ENCODE measurements around the gene SCD5.

SCD5 gene

DNA sequence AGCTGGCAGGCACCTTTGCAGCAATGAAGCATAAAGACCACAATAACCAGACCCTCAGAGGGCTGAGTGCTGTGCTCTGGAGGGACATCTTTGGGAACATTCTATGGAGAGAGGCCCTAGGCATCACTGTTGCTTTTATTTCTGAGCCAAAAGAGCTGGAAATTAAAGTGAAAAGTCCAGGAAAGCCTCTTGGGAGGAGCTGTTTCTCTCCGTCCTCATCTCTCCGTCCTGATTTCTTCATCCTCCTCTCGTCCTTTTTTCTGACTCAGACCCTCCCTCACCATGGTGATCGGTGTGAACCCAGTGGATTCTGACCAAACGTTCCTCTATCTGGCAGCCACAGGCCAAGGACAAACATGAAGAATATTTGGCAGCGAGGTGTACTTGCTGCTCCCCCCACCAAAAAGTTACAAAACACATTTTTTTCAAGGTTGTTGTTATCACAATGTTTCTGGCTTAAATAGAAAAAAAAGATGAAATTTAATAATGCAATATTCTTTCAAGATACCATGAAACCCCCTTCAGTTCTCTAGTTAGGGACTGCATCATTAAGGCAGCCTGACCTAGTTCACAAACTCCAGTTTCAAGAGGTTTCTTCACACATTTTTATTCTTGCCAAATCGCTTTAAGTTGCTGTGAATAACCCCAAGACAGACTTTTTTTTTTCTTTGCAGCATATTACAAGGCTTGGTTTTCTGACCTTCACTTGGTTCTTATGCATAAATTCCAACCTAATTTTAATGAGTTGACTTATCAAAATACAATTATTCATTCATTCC lies 80.2 kb downstream of the SCD5 start:
- no peak for FAIRE-seq

- no peak for FAIRE-seq
Measured at GRCh38 chr4:82715731-82716617, 82.6 kb downstream of the SCD5 start.

- FAIRE-seq, result no peak
Measured at GRCh38 chr4:82713856-82714255, 84.7 kb downstream of the SCD5 start.

GRCh38 chr4:82712561-82712960 lies 86.0 kb downstream of the SCD5 start:
- FAIRE-seq, result no peak

DNA sequence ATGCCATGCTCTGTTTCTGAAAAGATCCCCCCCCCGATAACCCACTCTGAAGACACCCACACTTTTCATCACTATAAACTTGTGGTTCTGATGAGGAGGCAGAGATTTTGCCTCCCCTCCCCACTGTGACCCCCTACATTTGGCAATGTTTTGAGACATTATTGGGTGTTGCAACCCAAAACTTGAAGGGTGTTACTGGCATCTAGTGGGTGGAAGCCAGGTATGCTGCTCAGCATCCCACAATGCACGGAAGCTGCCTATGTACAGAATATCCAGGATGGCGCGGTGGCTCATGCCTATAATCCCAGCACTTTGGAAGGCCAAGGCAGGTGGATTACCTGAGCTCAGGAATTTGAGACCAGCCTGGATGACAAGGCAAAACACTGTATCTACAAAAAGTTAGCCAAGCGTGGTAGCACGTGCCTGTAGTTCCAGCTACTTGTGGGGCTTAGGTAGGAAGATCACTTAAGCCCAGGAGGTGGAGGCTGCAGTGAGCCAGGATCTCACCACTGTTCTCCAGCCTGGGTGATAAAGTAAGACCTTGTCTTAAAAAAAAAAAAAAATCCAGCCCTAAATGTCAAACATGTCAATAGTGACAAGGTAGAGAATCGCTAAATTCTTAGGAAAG lies 87.3 kb downstream of the SCD5 start:
- no peak for FAIRE-seq

- no peak for FAIRE-seq
Measured at GRCh38 chr4:82710197-82710929, 88.2 kb downstream of the SCD5 start.

DNA sequence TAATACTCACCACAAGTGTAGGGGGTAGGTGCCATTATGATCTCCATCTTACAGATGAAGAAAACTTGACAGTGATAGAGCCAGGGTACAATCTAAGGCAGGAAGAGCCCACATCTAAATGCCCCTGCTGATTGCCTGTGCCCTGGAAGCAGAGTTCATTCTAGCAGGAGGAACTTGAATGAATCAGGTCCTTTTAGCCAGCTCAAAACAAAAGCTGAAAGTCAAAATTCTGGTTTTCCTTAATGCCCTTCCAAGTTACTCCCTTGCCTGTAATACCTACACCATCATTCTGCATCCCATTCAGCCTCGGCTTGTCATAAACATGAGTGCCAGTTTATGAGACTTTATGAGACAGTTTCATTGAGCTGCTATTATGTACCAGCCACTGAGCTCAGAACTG lies 89.6 kb downstream of the SCD5 start:
- FAIRE-seq, result no peak

GRCh38 chr4:82706349-82707000 lies 92.1 kb downstream of the SCD5 start:
- FAIRE-seq, result no peak

DNA sequence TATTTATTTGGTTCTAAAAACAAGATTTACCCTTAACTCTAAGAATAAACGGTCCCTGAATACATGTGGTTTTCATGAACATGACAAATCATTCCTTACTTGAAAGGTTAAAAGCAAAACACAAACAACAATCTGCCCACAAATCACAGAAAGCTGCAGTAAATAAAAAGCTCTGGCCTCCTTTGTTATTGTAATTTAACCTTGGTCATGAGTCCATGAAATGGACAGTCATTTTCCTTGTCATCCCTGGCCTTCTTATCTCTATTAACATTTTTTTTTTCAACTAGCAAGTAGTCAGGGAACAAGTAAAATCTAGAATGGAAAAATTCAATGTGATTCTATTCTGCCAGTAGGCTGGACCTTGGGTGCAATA lies 92.7 kb downstream of the SCD5 start:
- peak; percentile 57 for FAIRE-seq

DNA sequence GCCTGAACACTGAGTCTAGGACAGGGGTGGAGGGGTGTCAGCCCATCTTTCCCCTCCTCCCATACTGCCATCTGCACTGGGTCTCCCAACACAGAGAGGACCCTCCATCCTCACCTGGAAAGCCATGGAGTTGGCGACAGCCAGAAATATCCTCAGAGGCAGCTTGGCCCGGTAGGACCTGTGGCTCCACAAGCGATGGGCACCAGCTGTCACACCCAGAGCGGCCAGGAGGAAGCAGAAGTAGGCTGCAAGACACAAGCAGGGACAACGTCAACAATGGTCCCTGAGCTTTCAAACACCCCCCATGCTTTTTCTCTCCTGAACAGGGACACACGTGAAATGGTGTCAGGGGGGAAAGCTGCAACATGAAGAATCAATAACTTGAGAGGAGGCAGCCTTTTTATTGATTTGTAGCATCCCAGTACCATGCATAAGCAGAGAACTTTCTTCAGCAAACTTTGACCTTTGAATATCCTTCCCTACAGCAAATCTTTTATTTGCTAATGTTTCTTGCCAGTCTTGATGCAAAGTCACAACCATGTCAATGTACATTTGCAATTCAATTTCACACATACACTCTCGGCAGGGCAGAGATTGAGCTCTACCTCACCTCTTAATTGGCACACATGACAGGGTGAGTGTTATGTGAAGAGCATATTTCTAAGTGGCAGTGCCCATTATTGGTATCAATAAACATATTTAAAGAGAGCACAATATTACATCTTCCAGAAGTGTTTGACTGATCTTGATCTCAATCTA lies 93.2 kb downstream of the SCD5 start:
- no peak for FAIRE-seq

DNA sequence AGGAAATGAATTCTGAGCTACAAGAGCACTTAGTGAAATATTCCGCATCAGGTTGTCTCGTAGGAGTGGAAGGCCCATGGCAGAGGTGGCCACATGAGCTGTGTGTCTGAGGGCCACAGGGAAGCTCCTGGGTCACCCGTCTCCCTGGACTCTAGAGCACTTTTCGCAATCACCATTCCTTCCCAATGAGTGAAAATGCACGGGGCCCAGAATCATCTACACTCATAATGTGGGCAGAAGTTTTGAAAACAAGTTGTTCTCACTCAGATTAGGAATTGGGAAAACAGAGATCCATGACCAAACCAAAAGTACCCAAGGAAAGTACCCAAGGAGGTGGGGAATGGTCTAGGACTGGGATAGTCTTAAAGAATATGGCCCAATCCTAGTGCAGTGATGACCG lies 94.4 kb downstream of the SCD5 start:
- FAIRE-seq, result no peak

GRCh38 chr4:82698412-82698811 lies 100.2 kb downstream of the SCD5 start:
- no peak for FAIRE-seq

DNA sequence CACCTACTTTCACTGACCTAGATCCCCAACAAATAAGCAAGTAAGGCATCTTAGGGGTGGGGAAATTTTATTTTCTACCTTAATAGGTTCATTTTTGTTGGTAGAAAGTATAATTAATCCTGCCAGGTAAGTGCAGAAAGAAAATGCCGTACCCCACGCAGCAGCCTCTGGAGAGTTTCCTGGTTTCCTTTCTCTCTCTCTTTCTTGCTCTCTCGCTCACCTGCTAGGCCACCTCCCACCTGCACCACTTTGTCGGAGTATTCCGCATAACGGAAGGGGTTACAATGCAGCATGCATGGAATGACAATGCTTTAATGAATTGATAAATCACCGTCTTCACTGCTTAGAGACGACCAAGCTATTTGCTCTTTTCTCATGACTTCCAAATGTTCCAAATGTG lies 101.0 kb downstream of the SCD5 start:
- FAIRE-seq, result no peak

GRCh38 chr4:82696117-82696860 lies 102.3 kb downstream of the SCD5 start:
- no peak for FAIRE-seq

DNA sequence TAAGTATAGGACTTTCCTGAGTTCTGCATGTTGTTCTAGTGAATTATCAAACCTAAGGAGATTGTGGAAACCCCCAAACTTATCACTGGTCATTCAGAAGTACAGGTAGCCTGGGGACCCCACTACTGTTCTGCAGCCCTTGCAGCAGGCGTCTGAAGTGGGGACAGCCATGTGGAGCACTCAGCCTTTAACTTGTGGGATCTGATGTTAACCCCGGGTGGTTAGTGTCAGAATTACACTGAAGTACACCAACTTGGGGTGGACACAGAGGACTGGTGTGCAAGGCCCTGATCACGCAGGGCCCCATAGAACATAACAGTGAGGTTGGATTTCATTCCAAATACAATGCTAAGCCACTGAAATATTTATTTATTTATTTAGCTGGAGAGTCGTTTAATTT lies 103.7 kb downstream of the SCD5 start:
- FAIRE-seq, result no peak

DNA sequence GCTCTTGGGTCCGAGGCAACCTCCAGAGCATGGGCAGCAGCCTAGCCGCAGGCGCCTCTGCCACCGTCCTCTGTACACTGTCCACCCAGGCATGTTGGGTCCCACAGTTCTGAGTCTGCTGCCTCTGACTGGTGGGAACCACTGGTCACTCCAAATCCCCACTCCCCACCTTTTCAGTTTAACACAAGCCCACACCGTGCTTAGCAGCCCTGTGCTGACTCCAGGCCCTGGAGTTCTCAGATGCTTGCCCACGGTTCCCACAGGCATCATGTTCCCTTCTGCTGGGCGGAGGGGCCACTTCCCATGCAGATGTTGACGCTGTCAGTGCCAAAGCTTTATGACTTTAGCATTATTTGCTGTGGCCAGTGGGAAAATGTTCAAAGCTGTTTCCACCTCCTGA lies 104.5 kb downstream of the SCD5 start:
- FAIRE-seq, result no peak

DNA sequence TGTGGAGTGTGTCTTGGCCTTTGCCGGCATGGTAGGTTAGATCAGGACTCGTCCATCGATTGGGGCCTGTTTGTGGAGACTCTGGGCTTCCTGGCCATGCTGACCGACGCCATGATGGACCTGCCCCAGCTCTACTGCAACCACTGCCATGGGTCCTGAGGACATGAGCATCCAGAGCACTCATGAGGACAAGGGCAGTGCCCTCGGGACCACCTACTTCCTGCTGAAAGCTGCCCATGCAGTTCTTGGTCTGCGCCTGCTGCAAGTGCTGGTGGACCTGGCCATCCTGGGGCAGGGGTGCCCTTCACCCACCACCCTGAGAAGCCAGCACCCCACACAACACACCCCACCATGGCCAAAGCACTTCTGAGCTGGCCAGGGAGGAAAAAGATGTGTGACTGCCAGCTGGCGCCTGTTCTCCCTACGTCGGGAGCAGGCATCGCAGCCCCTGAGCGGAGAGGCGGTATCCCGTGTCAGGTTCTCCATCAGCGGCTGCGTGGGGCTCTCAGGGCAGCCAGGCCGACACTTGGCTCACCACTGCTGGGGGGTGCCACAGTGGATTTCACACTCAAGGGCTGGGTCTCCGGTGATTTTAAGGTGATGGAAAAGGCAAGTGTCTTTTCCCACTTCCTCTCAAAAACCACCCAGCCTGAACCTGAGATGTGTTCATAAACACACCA lies 106.4 kb downstream of the SCD5 start:
- FAIRE-seq, result no peak

- FAIRE-seq, result no peak
Measured at GRCh38 chr4:82691431-82691830, 107.2 kb downstream of the SCD5 start.

DNA sequence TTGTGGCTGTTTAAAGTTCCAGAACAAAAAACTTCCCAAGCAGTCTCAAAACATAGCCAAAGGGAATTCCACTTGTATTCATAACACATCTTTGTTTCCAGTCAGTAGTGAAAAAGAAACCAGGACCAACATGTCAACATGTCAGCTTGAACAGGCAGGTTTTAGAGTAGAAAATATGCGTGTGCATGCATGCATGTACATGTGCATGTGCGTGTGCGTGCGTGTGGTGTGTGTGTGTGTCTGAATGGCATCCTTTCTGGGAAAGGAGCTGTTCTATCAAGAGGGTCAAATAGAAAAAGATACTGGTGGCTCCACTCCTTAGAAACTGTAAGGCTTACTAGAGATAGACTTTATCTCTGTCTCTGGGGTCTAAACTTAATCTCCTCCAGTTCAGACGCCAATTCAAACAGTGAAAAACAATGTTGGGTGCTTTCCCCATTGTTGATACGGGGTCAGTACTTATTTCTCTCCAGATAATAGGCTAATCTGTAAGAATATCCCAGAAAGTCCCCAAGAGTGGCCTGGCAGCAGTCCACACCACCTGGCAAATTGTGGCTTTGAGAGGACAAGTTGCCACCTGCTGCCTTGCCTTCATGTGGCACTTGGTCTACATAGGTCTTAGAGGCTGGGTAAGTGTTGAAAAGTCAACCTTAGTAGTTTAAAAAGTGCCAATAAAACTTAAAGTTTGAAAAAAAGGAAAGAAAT lies 110.4 kb downstream of the SCD5 start:
- FAIRE-seq, result no peak

DNA sequence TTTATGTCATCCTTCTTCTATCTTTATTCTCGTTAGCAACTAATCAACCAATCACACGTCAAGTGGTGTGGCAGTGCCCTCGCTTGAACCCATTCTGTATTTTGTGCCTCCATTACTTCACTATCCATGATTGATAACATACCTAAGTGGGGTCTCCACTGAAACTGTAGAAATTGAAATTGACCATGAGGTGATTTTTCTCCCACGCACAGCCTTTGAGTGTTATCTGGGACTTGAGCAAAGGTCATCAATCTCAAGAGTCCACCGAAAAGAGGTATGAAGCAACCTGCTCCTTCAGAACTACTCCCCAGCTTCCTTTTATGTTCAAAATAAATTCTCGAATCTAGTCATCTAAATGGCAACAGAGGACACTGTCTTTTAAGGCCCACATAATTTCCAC lies 111.1 kb downstream of the SCD5 start:
- FAIRE-seq, result no peak
